HL-60 (cell line): ENCODE data around the gene TTI1.

ENCODE experiments used
- DNase-seq, 2 experiments: peaks; one replicate each; pipeline ENCODE4 v3.0.0-alpha.2; 2010 to 2020; ENCODE audit warnings: low read depth in 1 of 2, low spot score in 1 of 2
- H3K27ac ChIP-seq: fragments of 250-450 bp; sonication (Bioruptor Pico); replicated peaks from 2 replicates; pipeline ENCODE4 v1.5.1; 2020; ENCODE audit warnings: mild to moderate bottlenecking, moderate library complexity
- H3K27me3 ChIP-seq: fragments of 250-450 bp; sonication (Bioruptor Pico); 2 replicates; pipeline ENCODE4 v1.5.1; 2021; ENCODE audit warnings: mild to moderate bottlenecking, moderate library complexity; ENCODE audit not compliant: insufficient read depth, poor library complexity, severe bottlenecking
- H3K4me3 ChIP-seq: replicated peaks from 2 replicates; pipeline ENCODE4 v1.5.1; 2011; ENCODE audit warnings: mild to moderate bottlenecking, control low read depth, low read length; ENCODE audit not compliant: insufficient read depth
- CTCF ChIP-seq: IDR thresholded peaks from one replicate; pipeline ENCODE4 v1.5.1; 2011; ENCODE audit warnings: low read length, control low read depth, inconsistent platforms; ENCODE audit not compliant: insufficient read depth
- GABPA ChIP-seq: IDR thresholded peaks from 2 replicates; pipeline ENCODE4 v1.6.1; 2012; ENCODE audit warnings: low read depth
- POLR2AphosphoS5 ChIP-seq: IDR thresholded peaks from 2 replicates; pipeline ENCODE4 v1.6.1; 2012; ENCODE audit warnings: low read depth
- REST ChIP-seq: IDR thresholded peaks from 2 replicates; pipeline ENCODE4 v1.6.1; 2012; ENCODE audit warnings: low read depth; ENCODE audit not compliant: insufficient replicate concordance
- SPI1 ChIP-seq: IDR thresholded peaks from 2 replicates; pipeline ENCODE4 v1.6.1; 2012; ENCODE audit warnings: low read depth, mild to moderate bottlenecking, borderline replicate concordance

Gene TTI1

GRCh38 chr20:37958856-37959520, 74.3 kb downstream of the TTI1 start:
- Histone ChIP-seq H3K27me3 (peaks cover 6% of the 10 kb centered on the region), H3K27ac (no peak overlapping the region), H3K4me3 (no peak overlapping the region)
- DNase-seq: no peak
- TF ChIP-seq SPI1 (no peak), REST (no peak), GABPA (no peak), POLR2AphosphoS5 (no peak), CTCF (no peak)

DNA sequence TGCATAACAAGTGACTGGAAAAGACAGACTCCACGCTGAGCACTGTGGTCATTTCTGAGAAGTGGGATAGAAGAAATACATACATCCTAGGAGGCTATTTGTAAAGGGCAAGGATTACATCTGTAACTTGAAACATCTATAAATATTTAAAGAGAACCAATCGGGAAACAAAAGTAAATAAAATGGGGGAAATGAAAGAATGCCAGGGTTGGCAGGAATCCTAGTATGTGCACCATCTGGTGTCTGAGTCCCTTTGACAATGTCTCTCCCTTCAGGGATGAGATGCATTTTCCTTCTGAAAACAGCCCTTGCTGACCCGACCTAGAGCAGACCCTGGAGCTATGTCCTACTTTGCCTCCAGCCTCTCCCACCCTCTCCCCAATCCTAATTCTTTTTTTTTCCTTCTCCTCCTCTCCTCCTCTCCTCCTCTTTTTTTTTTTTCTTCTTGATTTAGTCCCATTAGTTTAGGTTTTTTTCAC, 77.1 kb downstream of the TTI1 start:
- H3K27me3 ChIP-seq: peaks cover 6% of the 10 kb centered on the region
- no peak for TF ChIP-seq POLR2AphosphoS5
- TF ChIP-seq REST: no peak
- no peak for TF ChIP-seq GABPA
- TF ChIP-seq CTCF: no peak
- TF ChIP-seq SPI1: no peak
- no peak for DNase-seq
- H3K27ac ChIP-seq: no peak overlapping the region
- no peak overlapping the region for H3K4me3 ChIP-seq

GRCh38 chr20:37955511-37955910, 77.7 kb downstream of the TTI1 start:
- TF ChIP-seq GABPA: no peak
- no peak for DNase-seq
- no peak overlapping the region for H3K4me3 ChIP-seq
- H3K27ac ChIP-seq: no peak overlapping the region
- peaks cover 6% of the 10 kb centered on the region for H3K27me3 ChIP-seq

- Histone ChIP-seq H3K27ac (no peak overlapping the region), H3K4me3 (no peak overlapping the region), H3K27me3 (peaks cover 6% of the 10 kb centered on the region)
- no peak for DNase-seq
- no peak for TF ChIP-seq CTCF
- no peak for TF ChIP-seq REST
- no peak for TF ChIP-seq POLR2AphosphoS5
- TF ChIP-seq SPI1: no peak
- no peak for TF ChIP-seq GABPA
These were observed 78.6 kb downstream of the TTI1 start for GRCh38 chr20:37954626-37955025.
